Liver (tissue), 9 donors: Measurements from ENCODE around the gene TCERG1L. TPM values are rescaled to one million over a fixed set of nuclear protein-coding genes. Genes with fewer than 3 reads are reported as not detected.

Source experiments
- DNase-seq: peaks from one replicate; pipeline ENCODE4 v3.0.0-alpha.2; 2017; ENCODE audit warnings: low spot score
- H3K27ac ChIP-seq, 2 donors: one replicate each; pipeline ENCODE4 v1.7.0; 2013; ENCODE audit warnings: inconsistent platforms in 2 of 2, low read length in 2 of 2, control low read depth in 1 of 2, low read depth in 1 of 2, mild to moderate bottlenecking in 1 of 2
- H3K27me3 ChIP-seq, 4 donors: one replicate each; pipeline versions ENCODE4 v1.6.1 to v1.7.0; 2013; ENCODE audit warnings: low read length in 3 of 4, inconsistent platforms in 1 of 4, mild to moderate bottlenecking in 1 of 4, moderate library complexity in 1 of 4; ENCODE audit not compliant: control insufficient read depth in 4 of 4, insufficient read depth in 4 of 4
- H3K36me3 ChIP-seq, 4 donors: one replicate each; pipeline versions ENCODE4 v1.6.1 to v1.7.0; 2013; ENCODE audit warnings: low read length in 3 of 4, mild to moderate bottlenecking in 3 of 4, low read depth in 1 of 4, moderate library complexity in 1 of 4; ENCODE audit not compliant: control insufficient read depth in 4 of 4, insufficient read depth in 3 of 4
- H3K4me1 ChIP-seq, 4 donors: one replicate each; pipeline versions ENCODE4 v1.6.1 to v1.7.0; 2013; ENCODE audit warnings: low read length in 3 of 4, mild to moderate bottlenecking in 3 of 4, moderate library complexity in 1 of 4; ENCODE audit not compliant: control insufficient read depth in 4 of 4, insufficient read depth in 4 of 4
- H3K4me3 ChIP-seq, 3 donors: one replicate each; pipeline versions ENCODE4 v1.6.1 to v1.7.0; 2013; ENCODE audit warnings: low read length in 3 of 3, control low read depth in 1 of 3, low read depth in 1 of 3, mild to moderate bottlenecking in 1 of 3
- H3K9ac ChIP-seq, 2 donors: one replicate each; pipeline ENCODE4 v1.7.0; 2013; ENCODE audit warnings: low read length in 2 of 2, mild to moderate bottlenecking in 2 of 2, moderate library complexity in 2 of 2, control low read depth in 1 of 2, low read depth in 1 of 2
- H3K9me3 ChIP-seq, 4 donors: one replicate each; pipeline versions ENCODE4 v1.6.1 to v1.7.0; 2013; ENCODE audit warnings: low read length in 3 of 4; ENCODE audit not compliant: control insufficient read depth in 4 of 4
- ATF3 ChIP-seq: IDR thresholded peaks from 2 replicates; pipeline ENCODE4 v1.6.1; 2016; ENCODE audit warnings: antibody characterized with exemption
- CTCF ChIP-seq: fragments of 150-350 bp; IDR thresholded peaks from 2 replicates; pipeline ENCODE4 v1.5.1; 2017; ENCODE audit warnings: improper control_type of control experiment, low read depth, low read length; ENCODE audit not compliant: missing input control
- EGR1 ChIP-seq, 2 donors: IDR thresholded peaks; 2 replicates each; pipeline ENCODE4 v1.6.1; 2016 to 2018; ENCODE audit warnings: antibody characterized with exemption in 2 of 2, low read depth in 2 of 2
- FOXA1 ChIP-seq: IDR thresholded peaks from 2 replicates; pipeline ENCODE4 v1.6.1; 2016; ENCODE audit warnings: antibody characterized with exemption
- FOXA2 ChIP-seq: IDR thresholded peaks from 2 replicates; pipeline ENCODE4 v1.6.1; 2016; ENCODE audit warnings: antibody characterized with exemption
- GABPA ChIP-seq, 2 donors: IDR thresholded peaks in 1 of 2; conservative IDR thresholded peaks in 1 of 2; 2 replicates each; pipeline ENCODE4 v1.6.1; 2016; ENCODE audit warnings: antibody characterized with exemption in 2 of 2, mild to moderate bottlenecking in 1 of 2, moderate library complexity in 1 of 2
- HNF4A ChIP-seq, 2 donors: conservative IDR thresholded peaks; 2 replicates each; pipeline ENCODE4 v1.6.1; 2016; ENCODE audit warnings: antibody characterized with exemption in 2 of 2, mild to moderate bottlenecking in 2 of 2
- HNF4G ChIP-seq: IDR thresholded peaks from 2 replicates; pipeline ENCODE4 v1.6.1; 2016; ENCODE audit warnings: antibody characterized with exemption
- JUND ChIP-seq, 2 donors: IDR thresholded peaks; 2 replicates each; pipeline ENCODE4 v1.6.1; 2016; ENCODE audit warnings: antibody characterized with exemption in 2 of 2
- MAX ChIP-seq: IDR thresholded peaks from 2 replicates; pipeline ENCODE4 v1.6.1; 2016; ENCODE audit warnings: antibody characterized with exemption
- NR2F2 ChIP-seq: IDR thresholded peaks from 2 replicates; pipeline ENCODE4 v1.6.1; 2016; ENCODE audit warnings: antibody characterized with exemption
- RAD21 ChIP-seq, 2 donors: IDR thresholded peaks; 2 replicates each; pipeline ENCODE4 v1.6.1; 2016; ENCODE audit warnings: antibody characterized with exemption in 2 of 2, mild to moderate bottlenecking in 2 of 2
- REST ChIP-seq: IDR thresholded peaks from 2 replicates; pipeline ENCODE4 v1.6.1; 2016; ENCODE audit warnings: antibody characterized with exemption, mild to moderate bottlenecking
- RXRA ChIP-seq, 2 donors: IDR thresholded peaks; 2 replicates each; pipeline ENCODE4 v1.6.1; 2017 to 2018; ENCODE audit warnings: antibody characterized with exemption in 2 of 2, mild to moderate bottlenecking in 1 of 2
- SP1 ChIP-seq: IDR thresholded peaks from 2 replicates; pipeline ENCODE4 v1.6.1; 2018; ENCODE audit warnings: antibody characterized with exemption, mild to moderate bottlenecking
- TAF1 ChIP-seq: conservative IDR thresholded peaks from 2 replicates; pipeline ENCODE4 v1.6.1; 2016; ENCODE audit warnings: antibody characterized with exemption, mild to moderate bottlenecking
- YY1 ChIP-seq: IDR thresholded peaks from 2 replicates; pipeline ENCODE4 v1.6.1; 2016; ENCODE audit warnings: antibody characterized with exemption, mild to moderate bottlenecking
- ZBTB33 ChIP-seq: IDR thresholded peaks from 2 replicates; pipeline ENCODE4 v1.6.1; 2016; ENCODE audit warnings: antibody characterized with exemption
- WGBS: extraction: QIAGEN DNeasy Blood & Tissue Kit; methylation state at CpG from one replicate; pipeline ENCODE4 v1.1.7; 2013; 5-methylcytosine and 5-hydroxymethylcytosine counted together
- polyA plus RNA-seq, 2 donors: library from polyadenylated mRNA; stranded (reverse) in 1 of 2; unstranded in 1 of 2; fragments of 200-250 nt in 1 of 2; fragments of >200 nt in 1 of 2; fragmentation: Nextera tagmentation in 1 of 2; extraction: Ambion mirVana in 1 of 2; gene quantifications; one replicate each; pipeline versions ENCODE4 v1.2.1 to v1.2.3, GENCODE V29; 2013 to 2015
- total RNA-seq, 2 donors: library from RNA; depleted of rRNA; stranded (reverse); fragments of >200 nt; gene quantifications; one replicate each; pipeline ENCODE4 v1.2.3, GENCODE V29; 2014
- donor health status: healthy.
- donor health status: healthy.
- donor health status: healthy.
- donor health status: healthy.
- donor health status: healthy.

The TCERG1L gene
- total and polyA plus RNA-seq, 4 donors, result not detected

- H3K27ac ChIP-seq, result no peak overlapping the region
- H3K9ac ChIP-seq, result no peak overlapping the region
- H3K4me3 ChIP-seq, result no peak overlapping the region
- H3K9me3 ChIP-seq, result no peaks in the 10 kb centered on the region
- no peak for DNase-seq
- H3K4me1 ChIP-seq, result no peaks in the 10 kb centered on the region
- H3K36me3 ChIP-seq, result no peaks in the 10 kb centered on the region
- H3K27me3 ChIP-seq, result no peaks in the 10 kb centered on the region
- TF ChIP-seq TAF1 (no peak), EGR1 (IDR thresholded peaks at IDR 0.05; ENCODE audit: low read depth in 2 of 2) (no peak), SP1 (no peak), JUND (IDR thresholded peaks at IDR 0.05) (no peak)
- 71% methylated on average over 17 of the region's 17 CpGs for WGBS
These were observed 191.7 kb downstream of the TCERG1L start for GRCh38 chr10:131119626-131120355.

GRCh38 chr10:131117416-131118212 lies 193.9 kb downstream of the TCERG1L start:
- DNase-seq, result no peak
- H3K4me3 ChIP-seq, result no peak overlapping the region
- TF ChIP-seq FOXA2 (no peak), HNF4A (conservative IDR thresholded peaks at IDR 0.05) (no peak), ATF3 (no peak), TAF1 (no peak), EGR1 (IDR thresholded peaks at IDR 0.05; ENCODE audit: low read depth in 2 of 2) (no peak), YY1 (no peak), FOXA1 (no peak), MAX (no peak), JUND (IDR thresholded peaks at IDR 0.05) (no peak), GABPA (IDR thresholded peaks at IDR 0.05 in 1 of 2, conservative IDR thresholded peaks at IDR 0.05 in 1 of 2) (no peak), CTCF (no peak), REST (no peak), NR2F2 (no peak), RAD21 (IDR thresholded peaks at IDR 0.05) (no peak), SP1 (no peak), RXRA (IDR thresholded peaks at IDR 0.05) (no peak), ZBTB33 (no peak), HNF4G (no peak)
- H3K9me3 ChIP-seq, result no peaks in the 10 kb centered on the region
- no peaks in the 10 kb centered on the region for H3K4me1 ChIP-seq
- no peaks in the 10 kb centered on the region for H3K36me3 ChIP-seq
- H3K27ac ChIP-seq, result no peak overlapping the region
- WGBS, result 84% methylated on average over 21 of the region's 21 CpGs
- no peaks in the 10 kb centered on the region for H3K27me3 ChIP-seq
- no peak overlapping the region for H3K9ac ChIP-seq
